Esophagus muscularis mucosa (tissue), 4 donors: ENCODE measurements around the gene TXNIP. TPM values are rescaled to one million over a fixed set of nuclear protein-coding genes. Genes with fewer than 3 reads are reported as not detected.
A peak's percentile ranks its signal among the peaks of the same experiment; 100 is the strongest.

ENCODE experiments used
- DNase-seq: peaks from one replicate; pipeline ENCODE4 v3.0.0-alpha.2; 2017; ENCODE audit errors: extremely low spot score
- H3K27ac ChIP-seq, 4 donors: fragments of 200-600 bp; sonication (generic); replicated peaks in 1 of 4; 1 replicate in 3 of 4; 2 replicates in 1 of 4; pipeline ENCODE4 v1.5.1; 2016 to 2019; ENCODE audit warnings: mild to moderate bottlenecking in 1 of 4
- H3K27me3 ChIP-seq, 4 donors: fragments of 200-600 bp; sonication (generic); one replicate each; pipeline versions ENCODE4 v1.5.1 to v1.6.0; 2016 to 2019
- H3K36me3 ChIP-seq, 4 donors: fragments of 200-600 bp; sonication (generic); one replicate each; pipeline ENCODE4 v1.5.1; 2016 to 2019
- H3K4me1 ChIP-seq, 4 donors: fragments of 200-600 bp; sonication (generic); one replicate each; pipeline ENCODE4 v1.5.1; 2016 to 2019
- H3K4me3 ChIP-seq, 4 donors: fragments of 200-600 bp; sonication (generic); 1 replicate in 2 of 4; 2 replicates in 2 of 4; pipeline ENCODE4 v1.5.1; 2016 to 2019; ENCODE audit warnings: mild to moderate bottlenecking in 4 of 4, moderate library complexity in 1 of 4
- H3K9me3 ChIP-seq, 4 donors: fragments of 200-600 bp; sonication (generic); 1 replicate in 3 of 4; 2 replicates in 1 of 4; pipeline ENCODE4 v1.5.1; 2016 to 2019
- CTCF ChIP-seq, 3 experiments: fragments of 200-600 bp in 2 of 3; fragments of 450-650 bp in 1 of 3; sonication (generic) in 2 of 3; IDR thresholded peaks; one replicate each; pipeline ENCODE4 v1.5.1; 2017 to 2019; ENCODE audit warnings: antibody characterized with exemption in 3 of 3, mild to moderate bottlenecking in 2 of 3, moderate library complexity in 1 of 3
- EP300 ChIP-seq: sonication (generic); formaldehyde crosslinking; IDR thresholded peaks from one replicate; pipeline ENCODE4 v1.6.1; 2017; ENCODE audit warnings: antibody characterized with exemption
- POLR2A ChIP-seq: fragments of 450-650 bp; IDR thresholded peaks from one replicate; pipeline ENCODE4 v1.6.1; 2017; ENCODE audit warnings: antibody characterized with exemption, moderate library complexity, mild to moderate bottlenecking, low read depth
- POLR2AphosphoS5 ChIP-seq, 2 donors: sonication (generic); formaldehyde crosslinking; IDR thresholded peaks; one replicate each; pipeline ENCODE4 v1.6.1; 2017; ENCODE audit warnings: antibody characterized with exemption in 2 of 2
- WGBS: methylation state at CpG from one replicate; pipeline ENCODE4 v1.1.5; 2018; 5-methylcytosine and 5-hydroxymethylcytosine counted together
- intact Hi-C: fragments of 100-400 bp; cut with DNase I; formaldehyde crosslinking; loops from one replicate; pipeline ENCODE4 v1.15.1; 2023
- total RNA-seq, 4 donors: library from RNA; depleted of rRNA; stranded (reverse); fragments of >200 nt; gene quantifications; one replicate each; pipeline versions ENCODE4 v1.1.0 to v1.2.1, GENCODE V29; 2016

Gene TXNIP
- total RNA-seq, 4 donors from 2014 or later, result 1,186 to 4,171 (median 2,482) TPM

- H3K9me3 ChIP-seq, result no peaks in the 10 kb centered on the region
- H3K27me3 ChIP-seq, result no peaks in the 10 kb centered on the region
- H3K4me1 ChIP-seq, result peaks cover 77 to 87% (median 85%) of the 10 kb centered on the region in 4 donors
- H3K36me3 ChIP-seq, result peaks cover 0 to 3% (median 0%) of the 10 kb centered on the region in 4 donors
- 91% methylated on average over 1 of the region's 1 CpG for WGBS
- no peak for DNase-seq
- peak overlapping the region; percentile 89 to 96 (median 93) for H3K27ac ChIP-seq
- TF ChIP-seq POLR2AphosphoS5 (IDR thresholded peaks at IDR 0.05), result peak in 1 of 2 donors; percentile 4
- TF ChIP-seq POLR2A, result no peak
- peak overlapping the region in 2 of 4 donors; percentile 40 to 44 for H3K4me3 ChIP-seq
- intact Hi-C loops, result no loop called here
These were observed 15.9 kb downstream of the TXNIP start for GRCh38 chr1:145980457-145980994.

- Histone ChIP-seq H3K27me3 (no peaks in the 10 kb centered on the region), H3K4me1 (peaks cover 71 to 80% (median 78%) of the 10 kb centered on the region in 4 donors), H3K4me3 (peak overlapping the region; percentile 1 to 44 (median 24)), H3K27ac (peak overlapping the region; percentile 89 to 96 (median 93)), H3K36me3 (peaks cover 0 to 10% (median 3%) of the 10 kb centered on the region in 4 donors), H3K9me3 (no peaks in the 10 kb centered on the region)
- intact Hi-C loops, result no loop called here
- 38% methylated on average over 7 of the region's 7 CpGs for WGBS
- DNase-seq, result no peak
- TF ChIP-seq EP300, result no peak
- no peak for TF ChIP-seq CTCF (IDR thresholded peaks at IDR 0.05)
- TF ChIP-seq POLR2AphosphoS5 (IDR thresholded peaks at IDR 0.05), result no peak
- no peak for TF ChIP-seq POLR2A
These were observed 16.5 kb downstream of the TXNIP start for GRCh38 chr1:145979746-145980456.

GRCh38 chr1:145978854-145979745, 17.3 kb downstream of the TXNIP start:
- Histone ChIP-seq H3K4me3 (peak overlapping the region; percentile 38 to 50 (median 41)), H3K27ac (peak overlapping the region; percentile 89 to 96 (median 93)), H3K4me1 (peaks cover 63 to 72% (median 70%) of the 10 kb centered on the region in 4 donors), H3K27me3 (no peaks in the 10 kb centered on the region), H3K9me3 (no peaks in the 10 kb centered on the region), H3K36me3 (peaks cover 0 to 12% (median 5%) of the 10 kb centered on the region in 4 donors)
- TF ChIP-seq CTCF (IDR thresholded peaks at IDR 0.05) (peak; percentile 7 to 17 (median 12)), EP300 (peak; percentile 77), POLR2A (peak; percentile 6), POLR2AphosphoS5 (IDR thresholded peaks at IDR 0.05) (peak in 1 of 2 donors; percentile 96)
- peak; percentile 99 for DNase-seq
- WGBS, result 2% methylated on average over 9 of the region's 9 CpGs
- intact Hi-C loops, result no loop called here

GRCh38 chr1:145978471-145978853, 17.9 kb downstream of the TXNIP start:
- DNase-seq, result no peak
- Histone ChIP-seq H3K4me3 (peak overlapping the region; percentile 38 to 50 (median 41)), H3K9me3 (no peaks in the 10 kb centered on the region), H3K36me3 (peaks cover 0 to 12% (median 5%) of the 10 kb centered on the region in 4 donors), H3K4me1 (peaks cover 57 to 66% (median 64%) of the 10 kb centered on the region in 4 donors), H3K27me3 (no peaks in the 10 kb centered on the region), H3K27ac (peak overlapping the region; percentile 89 to 96 (median 93))
- TF ChIP-seq EP300 (no peak), CTCF (IDR thresholded peaks at IDR 0.05) (no peak), POLR2A (no peak), POLR2AphosphoS5 (IDR thresholded peaks at IDR 0.05) (no peak)
- intact Hi-C loops, result no loop called here
